Liver (tissue), 9 donors: ENCODE results near the gene NAT14. TPM values are rescaled to one million over a fixed set of nuclear protein-coding genes. Genes with fewer than 3 reads are reported as not detected.

ENCODE experiments used
- DNase-seq: peaks from one replicate; pipeline ENCODE4 v3.0.0-alpha.2; 2017; ENCODE audit warnings: low spot score
- H3K27ac ChIP-seq, 2 donors: one replicate each; pipeline ENCODE4 v1.7.0; 2013; ENCODE audit warnings: inconsistent platforms in 2 of 2, low read length in 2 of 2, control low read depth in 1 of 2, low read depth in 1 of 2, mild to moderate bottlenecking in 1 of 2
- H3K27me3 ChIP-seq, 4 donors: one replicate each; pipeline versions ENCODE4 v1.6.1 to v1.7.0; 2013; ENCODE audit warnings: low read length in 3 of 4, inconsistent platforms in 1 of 4, mild to moderate bottlenecking in 1 of 4, moderate library complexity in 1 of 4; ENCODE audit not compliant: control insufficient read depth in 4 of 4, insufficient read depth in 4 of 4
- H3K36me3 ChIP-seq, 4 donors: one replicate each; pipeline versions ENCODE4 v1.6.1 to v1.7.0; 2013; ENCODE audit warnings: low read length in 3 of 4, mild to moderate bottlenecking in 3 of 4, low read depth in 1 of 4, moderate library complexity in 1 of 4; ENCODE audit not compliant: control insufficient read depth in 4 of 4, insufficient read depth in 3 of 4
- H3K4me1 ChIP-seq, 4 donors: one replicate each; pipeline versions ENCODE4 v1.6.1 to v1.7.0; 2013; ENCODE audit warnings: low read length in 3 of 4, mild to moderate bottlenecking in 3 of 4, moderate library complexity in 1 of 4; ENCODE audit not compliant: control insufficient read depth in 4 of 4, insufficient read depth in 4 of 4
- H3K4me3 ChIP-seq, 3 donors: one replicate each; pipeline versions ENCODE4 v1.6.1 to v1.7.0; 2013; ENCODE audit warnings: low read length in 3 of 3, control low read depth in 1 of 3, low read depth in 1 of 3, mild to moderate bottlenecking in 1 of 3
- H3K9ac ChIP-seq, 2 donors: one replicate each; pipeline ENCODE4 v1.7.0; 2013; ENCODE audit warnings: low read length in 2 of 2, mild to moderate bottlenecking in 2 of 2, moderate library complexity in 2 of 2, control low read depth in 1 of 2, low read depth in 1 of 2
- H3K9me3 ChIP-seq, 4 donors: one replicate each; pipeline versions ENCODE4 v1.6.1 to v1.7.0; 2013; ENCODE audit warnings: low read length in 3 of 4; ENCODE audit not compliant: control insufficient read depth in 4 of 4
- EGR1 ChIP-seq, 2 donors: IDR thresholded peaks; 2 replicates each; pipeline ENCODE4 v1.6.1; 2016 to 2018; ENCODE audit warnings: antibody characterized with exemption in 2 of 2, low read depth in 2 of 2
- FOXA1 ChIP-seq: IDR thresholded peaks from 2 replicates; pipeline ENCODE4 v1.6.1; 2016; ENCODE audit warnings: antibody characterized with exemption
- FOXA2 ChIP-seq: IDR thresholded peaks from 2 replicates; pipeline ENCODE4 v1.6.1; 2016; ENCODE audit warnings: antibody characterized with exemption
- GABPA ChIP-seq, 2 donors: IDR thresholded peaks in 1 of 2; conservative IDR thresholded peaks in 1 of 2; 2 replicates each; pipeline ENCODE4 v1.6.1; 2016; ENCODE audit warnings: antibody characterized with exemption in 2 of 2, mild to moderate bottlenecking in 1 of 2, moderate library complexity in 1 of 2
- HNF4A ChIP-seq, 2 donors: conservative IDR thresholded peaks; 2 replicates each; pipeline ENCODE4 v1.6.1; 2016; ENCODE audit warnings: antibody characterized with exemption in 2 of 2, mild to moderate bottlenecking in 2 of 2
- HNF4G ChIP-seq: IDR thresholded peaks from 2 replicates; pipeline ENCODE4 v1.6.1; 2016; ENCODE audit warnings: antibody characterized with exemption
- JUND ChIP-seq, 2 donors: IDR thresholded peaks; 2 replicates each; pipeline ENCODE4 v1.6.1; 2016; ENCODE audit warnings: antibody characterized with exemption in 2 of 2
- RAD21 ChIP-seq, 2 donors: IDR thresholded peaks; 2 replicates each; pipeline ENCODE4 v1.6.1; 2016; ENCODE audit warnings: antibody characterized with exemption in 2 of 2, mild to moderate bottlenecking in 2 of 2
- RXRA ChIP-seq, 2 donors: IDR thresholded peaks; 2 replicates each; pipeline ENCODE4 v1.6.1; 2017 to 2018; ENCODE audit warnings: antibody characterized with exemption in 2 of 2, mild to moderate bottlenecking in 1 of 2
- SP1 ChIP-seq: IDR thresholded peaks from 2 replicates; pipeline ENCODE4 v1.6.1; 2018; ENCODE audit warnings: antibody characterized with exemption, mild to moderate bottlenecking
- TAF1 ChIP-seq: conservative IDR thresholded peaks from 2 replicates; pipeline ENCODE4 v1.6.1; 2016; ENCODE audit warnings: antibody characterized with exemption, mild to moderate bottlenecking
- YY1 ChIP-seq: IDR thresholded peaks from 2 replicates; pipeline ENCODE4 v1.6.1; 2016; ENCODE audit warnings: antibody characterized with exemption, mild to moderate bottlenecking
- WGBS: extraction: QIAGEN DNeasy Blood & Tissue Kit; methylation state at CpG from one replicate; pipeline ENCODE4 v1.1.7; 2013; 5-methylcytosine and 5-hydroxymethylcytosine counted together
- polyA plus RNA-seq, 2 donors: library from polyadenylated mRNA; stranded (reverse) in 1 of 2; unstranded in 1 of 2; fragments of 200-250 nt in 1 of 2; fragments of >200 nt in 1 of 2; fragmentation: Nextera tagmentation in 1 of 2; extraction: Ambion mirVana in 1 of 2; gene quantifications; one replicate each; pipeline versions ENCODE4 v1.2.1 to v1.2.3, GENCODE V29; 2013 to 2015
- total RNA-seq, 2 donors: library from RNA; depleted of rRNA; stranded (reverse); fragments of >200 nt; gene quantifications; one replicate each; pipeline ENCODE4 v1.2.3, GENCODE V29; 2014
- TF ChIP-seq, protein P1 (sequence below): fragments of 150-350 bp; IDR thresholded peaks from 2 replicates; pipeline ENCODE4 v1.5.1; 2017; ENCODE audit warnings: improper control_type of control experiment, low read depth, low read length; ENCODE audit not compliant: missing input control
- TF ChIP-seq, protein P2 (sequence below): IDR thresholded peaks from 2 replicates; pipeline ENCODE4 v1.6.1; 2016; ENCODE audit warnings: antibody characterized with exemption, mild to moderate bottlenecking
- TF ChIP-seq, protein P3 (sequence below): IDR thresholded peaks from 2 replicates; pipeline ENCODE4 v1.6.1; 2016; ENCODE audit warnings: antibody characterized with exemption
- TF ChIP-seq, protein P4 (sequence below): IDR thresholded peaks from 2 replicates; pipeline ENCODE4 v1.6.1; 2016; ENCODE audit warnings: antibody characterized with exemption
- TF ChIP-seq, protein P5 (sequence below): IDR thresholded peaks from 2 replicates; pipeline ENCODE4 v1.6.1; 2016; ENCODE audit warnings: antibody characterized with exemption
- donor health status: healthy.
- donor health status: healthy.
- donor health status: healthy.
- donor health status: healthy.
- donor health status: healthy.

The NAT14 gene
- total and polyA plus RNA-seq, 4 donors: 1.4 to 3.7 (median 3.0) TPM

DNA sequence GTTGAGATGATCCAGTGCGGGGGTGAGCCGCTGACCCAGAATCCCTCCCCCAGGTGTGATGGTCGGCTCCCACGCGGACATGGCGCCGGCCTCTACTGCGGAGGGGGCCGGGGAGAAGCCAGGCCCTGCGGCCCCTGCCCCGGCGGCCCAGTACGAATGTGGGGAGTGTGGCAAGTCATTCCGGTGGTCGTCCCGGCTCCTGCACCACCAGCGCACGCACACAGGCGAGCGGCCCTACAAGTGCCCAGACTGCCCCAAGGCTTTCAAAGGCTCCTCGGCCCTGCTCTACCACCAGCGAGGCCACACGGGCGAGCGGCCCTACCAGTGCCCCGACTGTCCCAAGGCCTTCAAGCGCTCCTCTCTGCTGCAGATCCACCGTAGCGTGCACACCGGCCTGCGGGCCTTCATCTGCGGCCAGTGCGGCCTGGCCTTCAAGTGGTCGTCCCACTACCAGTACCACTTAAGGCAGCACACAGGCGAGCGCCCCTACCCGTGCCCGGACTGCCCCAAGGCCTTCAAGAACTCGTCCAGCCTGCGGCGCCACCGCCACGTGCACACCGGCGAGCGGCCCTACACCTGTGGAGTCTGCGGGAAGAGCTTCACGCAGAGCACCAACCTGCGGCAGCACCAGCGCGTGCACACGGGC, 3.7 kb upstream of the NAT14 start:
- H3K9ac ChIP-seq: no peak overlapping the region
- TF ChIP-seq, protein P1, sequence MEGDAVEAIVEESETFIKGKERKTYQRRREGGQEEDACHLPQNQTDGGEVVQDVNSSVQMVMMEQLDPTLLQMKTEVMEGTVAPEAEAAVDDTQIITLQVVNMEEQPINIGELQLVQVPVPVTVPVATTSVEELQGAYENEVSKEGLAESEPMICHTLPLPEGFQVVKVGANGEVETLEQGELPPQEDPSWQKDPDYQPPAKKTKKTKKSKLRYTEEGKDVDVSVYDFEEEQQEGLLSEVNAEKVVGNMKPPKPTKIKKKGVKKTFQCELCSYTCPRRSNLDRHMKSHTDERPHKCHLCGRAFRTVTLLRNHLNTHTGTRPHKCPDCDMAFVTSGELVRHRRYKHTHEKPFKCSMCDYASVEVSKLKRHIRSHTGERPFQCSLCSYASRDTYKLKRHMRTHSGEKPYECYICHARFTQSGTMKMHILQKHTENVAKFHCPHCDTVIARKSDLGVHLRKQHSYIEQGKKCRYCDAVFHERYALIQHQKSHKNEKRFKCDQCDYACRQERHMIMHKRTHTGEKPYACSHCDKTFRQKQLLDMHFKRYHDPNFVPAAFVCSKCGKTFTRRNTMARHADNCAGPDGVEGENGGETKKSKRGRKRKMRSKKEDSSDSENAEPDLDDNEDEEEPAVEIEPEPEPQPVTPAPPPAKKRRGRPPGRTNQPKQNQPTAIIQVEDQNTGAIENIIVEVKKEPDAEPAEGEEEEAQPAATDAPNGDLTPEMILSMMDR: no peak
- TF ChIP-seq SP1 (no peak), YY1 (no peak), EGR1 (IDR thresholded peaks at IDR 0.05; ENCODE audit: low read depth in 2 of 2) (no peak), FOXA1 (no peak), TAF1 (no peak), HNF4G (no peak), RAD21 (IDR thresholded peaks at IDR 0.05) (no peak), GABPA (IDR thresholded peaks at IDR 0.05 in 1 of 2, conservative IDR thresholded peaks at IDR 0.05 in 1 of 2) (no peak), HNF4A (conservative IDR thresholded peaks at IDR 0.05) (no peak), RXRA (IDR thresholded peaks at IDR 0.05) (no peak), JUND (IDR thresholded peaks at IDR 0.05) (no peak)
- TF ChIP-seq, protein P2, sequence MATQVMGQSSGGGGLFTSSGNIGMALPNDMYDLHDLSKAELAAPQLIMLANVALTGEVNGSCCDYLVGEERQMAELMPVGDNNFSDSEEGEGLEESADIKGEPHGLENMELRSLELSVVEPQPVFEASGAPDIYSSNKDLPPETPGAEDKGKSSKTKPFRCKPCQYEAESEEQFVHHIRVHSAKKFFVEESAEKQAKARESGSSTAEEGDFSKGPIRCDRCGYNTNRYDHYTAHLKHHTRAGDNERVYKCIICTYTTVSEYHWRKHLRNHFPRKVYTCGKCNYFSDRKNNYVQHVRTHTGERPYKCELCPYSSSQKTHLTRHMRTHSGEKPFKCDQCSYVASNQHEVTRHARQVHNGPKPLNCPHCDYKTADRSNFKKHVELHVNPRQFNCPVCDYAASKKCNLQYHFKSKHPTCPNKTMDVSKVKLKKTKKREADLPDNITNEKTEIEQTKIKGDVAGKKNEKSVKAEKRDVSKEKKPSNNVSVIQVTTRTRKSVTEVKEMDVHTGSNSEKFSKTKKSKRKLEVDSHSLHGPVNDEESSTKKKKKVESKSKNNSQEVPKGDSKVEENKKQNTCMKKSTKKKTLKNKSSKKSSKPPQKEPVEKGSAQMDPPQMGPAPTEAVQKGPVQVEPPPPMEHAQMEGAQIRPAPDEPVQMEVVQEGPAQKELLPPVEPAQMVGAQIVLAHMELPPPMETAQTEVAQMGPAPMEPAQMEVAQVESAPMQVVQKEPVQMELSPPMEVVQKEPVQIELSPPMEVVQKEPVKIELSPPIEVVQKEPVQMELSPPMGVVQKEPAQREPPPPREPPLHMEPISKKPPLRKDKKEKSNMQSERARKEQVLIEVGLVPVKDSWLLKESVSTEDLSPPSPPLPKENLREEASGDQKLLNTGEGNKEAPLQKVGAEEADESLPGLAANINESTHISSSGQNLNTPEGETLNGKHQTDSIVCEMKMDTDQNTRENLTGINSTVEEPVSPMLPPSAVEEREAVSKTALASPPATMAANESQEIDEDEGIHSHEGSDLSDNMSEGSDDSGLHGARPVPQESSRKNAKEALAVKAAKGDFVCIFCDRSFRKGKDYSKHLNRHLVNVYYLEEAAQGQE: no peak
- TF ChIP-seq, protein P3, sequence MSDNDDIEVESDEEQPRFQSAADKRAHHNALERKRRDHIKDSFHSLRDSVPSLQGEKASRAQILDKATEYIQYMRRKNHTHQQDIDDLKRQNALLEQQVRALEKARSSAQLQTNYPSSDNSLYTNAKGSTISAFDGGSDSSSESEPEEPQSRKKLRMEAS: no peak
- TF ChIP-seq, protein P4, sequence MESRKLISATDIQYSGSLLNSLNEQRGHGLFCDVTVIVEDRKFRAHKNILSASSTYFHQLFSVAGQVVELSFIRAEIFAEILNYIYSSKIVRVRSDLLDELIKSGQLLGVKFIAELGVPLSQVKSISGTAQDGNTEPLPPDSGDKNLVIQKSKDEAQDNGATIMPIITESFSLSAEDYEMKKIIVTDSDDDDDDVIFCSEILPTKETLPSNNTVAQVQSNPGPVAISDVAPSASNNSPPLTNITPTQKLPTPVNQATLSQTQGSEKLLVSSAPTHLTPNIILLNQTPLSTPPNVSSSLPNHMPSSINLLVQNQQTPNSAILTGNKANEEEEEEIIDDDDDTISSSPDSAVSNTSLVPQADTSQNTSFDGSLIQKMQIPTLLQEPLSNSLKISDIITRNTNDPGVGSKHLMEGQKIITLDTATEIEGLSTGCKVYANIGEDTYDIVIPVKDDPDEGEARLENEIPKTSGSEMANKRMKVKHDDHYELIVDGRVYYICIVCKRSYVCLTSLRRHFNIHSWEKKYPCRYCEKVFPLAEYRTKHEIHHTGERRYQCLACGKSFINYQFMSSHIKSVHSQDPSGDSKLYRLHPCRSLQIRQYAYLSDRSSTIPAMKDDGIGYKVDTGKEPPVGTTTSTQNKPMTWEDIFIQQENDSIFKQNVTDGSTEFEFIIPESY: no peak
- peaks cover 0 to 11% (median 5%) of the 10 kb centered on the region in 4 donors for H3K36me3 ChIP-seq
- peaks cover 9 to 33% (median 20%) of the 10 kb centered on the region in 4 donors for H3K4me1 ChIP-seq
- DNase-seq: no peak
- 98% methylated on average over 52 of the region's 52 CpGs for WGBS
- H3K27ac ChIP-seq: no peak overlapping the region
- H3K4me3 ChIP-seq: no peak overlapping the region
- no peaks in the 10 kb centered on the region for H3K9me3 ChIP-seq
- H3K27me3 ChIP-seq: no peaks in the 10 kb centered on the region

DNA sequence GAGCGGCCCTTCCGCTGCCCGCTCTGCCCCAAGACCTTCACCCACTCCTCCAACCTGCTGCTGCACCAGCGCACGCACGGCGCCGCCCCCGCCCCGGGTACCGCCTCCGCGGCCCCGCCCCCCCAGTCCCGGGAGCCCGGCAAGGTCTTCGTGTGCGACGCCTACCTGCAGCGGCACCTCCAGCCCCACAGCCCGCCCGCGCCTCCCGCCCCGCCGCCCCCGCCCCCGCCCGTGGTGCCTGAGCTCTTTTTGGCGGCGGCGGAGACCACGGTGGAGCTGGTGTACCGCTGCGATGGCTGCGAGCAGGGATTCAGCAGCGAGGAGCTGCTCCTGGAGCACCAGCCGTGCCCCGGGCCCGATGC, 3.2 kb upstream of the NAT14 start:
- H3K27me3 ChIP-seq: no peaks in the 10 kb centered on the region
- no peak overlapping the region for H3K27ac ChIP-seq
- H3K4me3 ChIP-seq: no peak overlapping the region
- 88% methylated on average over 40 of the region's 40 CpGs for WGBS
- H3K4me1 ChIP-seq: peaks cover 9 to 33% (median 20%) of the 10 kb centered on the region in 4 donors
- no peaks in the 10 kb centered on the region for H3K9me3 ChIP-seq
- no peak overlapping the region for H3K9ac ChIP-seq
- H3K36me3 ChIP-seq: peaks cover 0 to 11% (median 5%) of the 10 kb centered on the region in 4 donors
- no peak for DNase-seq
- no peak for TF ChIP-seq JUND (IDR thresholded peaks at IDR 0.05)
- no peak for TF ChIP-seq YY1
- TF ChIP-seq, protein P5, sequence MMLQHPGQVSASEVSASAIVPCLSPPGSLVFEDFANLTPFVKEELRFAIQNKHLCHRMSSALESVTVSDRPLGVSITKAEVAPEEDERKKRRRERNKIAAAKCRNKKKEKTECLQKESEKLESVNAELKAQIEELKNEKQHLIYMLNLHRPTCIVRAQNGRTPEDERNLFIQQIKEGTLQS: no peak
- TF ChIP-seq, protein P2: no peak
- no peak for TF ChIP-seq SP1
- TF ChIP-seq HNF4A (conservative IDR thresholded peaks at IDR 0.05): no peak
- TF ChIP-seq, protein P1: no peak
- no peak for TF ChIP-seq GABPA (IDR thresholded peaks at IDR 0.05 in 1 of 2, conservative IDR thresholded peaks at IDR 0.05 in 1 of 2)
- no peak for TF ChIP-seq FOXA1
- TF ChIP-seq FOXA2: no peak
